GM12892 (cell line): Measurements from ENCODE around the gene YY1AP1.
"Not testable (repeated sequence)": the region's sequence is repeated elsewhere in the genome, so short reads cannot be mapped to it uniquely, and the experiment has no call there.

Source experiments
- DNase-seq: peaks from one replicate; pipeline ENCODE4 v3.0.0; 2011; ENCODE audit not compliant: insufficient read length
- FAIRE-seq: peaks from 2 replicates; lab custom pipeline; 2011; peaks lifted over from hg19 to GRCh38; lab: Jason Lieb, UNC
- POLR2A ChIP-seq: IDR thresholded peaks from 2 replicates; pipeline ENCODE4 v1.6.1; 2011; ENCODE audit warnings: low read depth, low read length, control low read depth
- POLR2AphosphoS5 ChIP-seq: IDR thresholded peaks from 2 replicates; pipeline ENCODE4 v1.6.1; 2011; ENCODE audit warnings: low read depth, low read length, control low read depth
- TAF1 ChIP-seq: IDR thresholded peaks from 2 replicates; pipeline ENCODE4 v1.6.1; 2011; ENCODE audit warnings: low read depth, mild to moderate bottlenecking, control low read depth, low read length, borderline replicate concordance

Gene YY1AP1

GRCh38 chr1:155689081-155689607, 570 bp upstream of the YY1AP1 start, which contains the start of gene DAP3:
Gene DAP3 (plus strand): TSS chr1:155689091. CDS start chr1:155709780, 20,689 bp downstream.
- DNase-seq (peak; percentile 81), FAIRE-seq (peak; percentile 71)
- peak; percentile 59 for TF ChIP-seq POLR2AphosphoS5
- TF ChIP-seq TAF1: peak; percentile 87; the same call in 1 of the 2 replicates
- peak; percentile 78; the same call in 1 of the 2 replicates for TF ChIP-seq POLR2A

GRCh38 chr1:155687705-155688323, 760 bp downstream of the YY1AP1 start:
- TF ChIP-seq TAF1: 0 out of 2 replicates have a peak, but pooled peaks have one; percentile 57
- peak; percentile 64; the same call in 1 of the 2 replicates for TF ChIP-seq POLR2AphosphoS5
- FAIRE-seq, DNase-seq: not testable (repeated sequence)

GRCh38 chr1:155681776-155682175, 6.8 kb downstream of the YY1AP1 start:
- DNase-seq: no peak
- TF ChIP-seq TAF1 (no peak), POLR2AphosphoS5 (no peak), POLR2A (no peak)
- no peak for FAIRE-seq

GRCh38 chr1:155680531-155680930, 8.0 kb downstream of the YY1AP1 start:
- TF ChIP-seq POLR2AphosphoS5 (no peak), TAF1 (no peak), POLR2A (no peak)
- no peak for FAIRE-seq
- DNase-seq: no peak

- FAIRE-seq: not testable (repeated sequence)
These were observed 9.6 kb downstream of the YY1AP1 start for GRCh38 chr1:155678992-155679391.

GRCh38 chr1:155678027-155678426, 10.5 kb downstream of the YY1AP1 start:
- FAIRE-seq (no peak), DNase-seq (no peak)
- TF ChIP-seq POLR2AphosphoS5 (no peak), TAF1 (no peak), POLR2A (no peak)

More at GRCh38 chr1:155678992-155679391, 9.6 kb downstream of the YY1AP1 start:
- DNase-seq: not testable (repeated sequence)

- no peak for TF ChIP-seq TAF1
- no peak for TF ChIP-seq POLR2AphosphoS5
- no peak for TF ChIP-seq POLR2A
- no peak for DNase-seq
These were observed 15.6 kb downstream of the YY1AP1 start for GRCh38 chr1:155673003-155673402.

GRCh38 chr1:155671750-155672149, 16.8 kb downstream of the YY1AP1 start:
- no peak for FAIRE-seq
- no peak for DNase-seq
- TF ChIP-seq POLR2AphosphoS5 (no peak), TAF1 (no peak), POLR2A (no peak)

More at GRCh38 chr1:155673003-155673402, 15.6 kb downstream of the YY1AP1 start:
- FAIRE-seq: no peak

GRCh38 chr1:155669233-155670162, 19.1 kb downstream of the YY1AP1 start:
- FAIRE-seq (no peak), DNase-seq (no peak)
- TF ChIP-seq TAF1: no peak
- no peak for TF ChIP-seq POLR2A
- no peak for TF ChIP-seq POLR2AphosphoS5

- DNase-seq, FAIRE-seq: not testable (repeated sequence)
These were observed 27.3 kb downstream of the YY1AP1 start for GRCh38 chr1:155661239-155661638.

- FAIRE-seq (no peak), DNase-seq (no peak)
- no peak for TF ChIP-seq TAF1
- TF ChIP-seq POLR2A: no peak
- TF ChIP-seq POLR2AphosphoS5: no peak
These were observed 31.1 kb downstream of the YY1AP1 start for GRCh38 chr1:155657463-155657862.
